Uterine smooth muscle cell (primary cell): ENCODE data around the gene BCL3. TPM values are rescaled to one million over a fixed set of nuclear protein-coding genes. Genes with fewer than 3 reads are reported as not detected.

Experiments
- total RNA-seq: library from RNA; depleted of rRNA; stranded (reverse); fragments of >200 nt; gene quantifications from 2 replicates; pipeline ENCODE4 v1.2.3, GENCODE V29; 2014

BCL3 gene, protein sequence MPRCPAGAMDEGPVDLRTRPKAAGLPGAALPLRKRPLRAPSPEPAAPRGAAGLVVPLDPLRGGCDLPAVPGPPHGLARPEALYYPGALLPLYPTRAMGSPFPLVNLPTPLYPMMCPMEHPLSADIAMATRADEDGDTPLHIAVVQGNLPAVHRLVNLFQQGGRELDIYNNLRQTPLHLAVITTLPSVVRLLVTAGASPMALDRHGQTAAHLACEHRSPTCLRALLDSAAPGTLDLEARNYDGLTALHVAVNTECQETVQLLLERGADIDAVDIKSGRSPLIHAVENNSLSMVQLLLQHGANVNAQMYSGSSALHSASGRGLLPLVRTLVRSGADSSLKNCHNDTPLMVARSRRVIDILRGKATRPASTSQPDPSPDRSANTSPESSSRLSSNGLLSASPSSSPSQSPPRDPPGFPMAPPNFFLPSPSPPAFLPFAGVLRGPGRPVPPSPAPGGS
- total RNA-seq = 3.5 and 4.0 TPM in 2 replicates

GRCh38 chr19:44748426-44749254, at the start of gene BCL3:
TSS of gene BCL3 (plus strand) at chr19:44748708. CDS start at chr19:44748791, 83 bp downstream.

DNA sequence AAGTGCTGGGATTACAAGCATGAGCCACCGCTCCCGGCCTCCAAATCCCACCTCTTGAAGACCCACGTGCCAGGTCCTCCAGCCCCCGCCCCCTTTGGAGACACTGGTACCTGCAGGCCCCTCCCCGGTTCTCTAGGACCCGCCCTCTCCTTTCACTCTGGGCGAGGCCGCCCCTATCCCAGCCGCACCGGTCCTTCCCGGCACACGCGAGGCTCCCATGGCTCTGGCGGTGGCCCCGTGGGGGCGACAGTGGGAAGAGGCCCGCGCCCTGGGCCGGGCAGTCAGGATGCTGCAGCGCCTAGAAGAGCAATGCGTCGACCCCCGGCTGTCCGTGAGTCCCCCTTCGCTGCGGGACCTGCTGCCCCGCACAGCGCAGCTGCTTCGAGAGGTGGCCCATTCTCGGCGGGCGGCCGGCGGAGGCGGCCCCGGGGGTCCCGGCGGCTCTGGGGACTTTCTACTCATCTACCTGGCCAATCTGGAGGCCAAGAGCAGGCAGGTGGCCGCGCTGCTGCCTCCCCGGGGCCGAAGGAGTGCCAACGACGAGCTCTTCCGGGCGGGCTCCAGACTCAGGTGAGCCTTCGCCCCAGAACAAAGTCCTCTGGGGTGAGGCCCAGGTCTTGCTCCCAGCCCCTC, 29.3 kb downstream of the BCL3 start, which contains the start of gene CBLC:
TSS of gene CBLC (plus strand) at position 176 of the 633 bp plus-strand sequence. CDS start at position 218, 42 bp downstream.

DNA sequence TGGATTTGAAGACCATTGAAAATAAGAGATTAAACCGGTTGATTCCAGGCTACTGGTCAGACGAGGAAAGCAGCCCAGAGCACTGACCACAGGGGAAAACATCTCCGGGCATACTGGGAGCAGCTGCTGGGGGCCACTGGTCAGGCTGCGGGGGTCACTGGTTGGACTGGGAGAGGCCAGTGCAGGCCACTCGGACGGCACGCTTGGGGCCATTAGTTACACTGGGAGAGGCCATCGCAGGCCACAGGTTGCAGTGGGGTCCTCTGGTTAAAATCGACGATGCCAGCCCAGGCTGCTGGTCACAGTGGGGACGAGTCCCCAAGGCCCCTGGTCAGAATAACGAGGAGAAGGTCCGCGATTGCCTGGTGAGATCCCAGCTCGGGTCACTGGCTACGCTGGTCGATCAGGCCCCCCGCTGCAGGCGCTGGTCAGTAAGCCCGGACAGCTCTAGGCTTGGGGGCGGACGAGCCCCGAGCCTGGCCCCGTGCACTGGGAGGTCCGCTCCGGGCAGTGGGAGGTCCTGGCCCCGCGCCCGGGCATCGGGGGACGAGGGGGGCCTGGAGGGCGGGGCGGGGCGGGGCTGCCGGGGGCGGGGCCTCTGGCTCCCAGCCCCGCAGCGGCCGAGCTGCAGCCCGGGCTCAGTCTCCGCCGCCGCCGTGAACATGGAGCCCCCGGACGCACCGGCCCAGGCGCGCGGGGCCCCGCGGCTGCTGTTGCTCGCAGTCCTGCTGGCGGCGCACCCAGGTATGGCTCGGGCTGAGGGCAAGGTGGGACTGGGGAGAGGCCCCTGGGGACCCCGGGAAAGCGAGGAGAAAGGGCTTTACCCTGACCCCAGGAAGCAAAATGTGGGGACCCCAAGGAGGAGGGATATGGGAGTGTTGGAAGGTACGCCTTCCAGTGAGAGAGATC, 60.2 kb downstream of the BCL3 start, which contains the start of gene BCAM:
TSS of gene BCAM (plus strand) at position 641 of the 909 bp plus-strand sequence. CDS start at position 663, 22 bp downstream.

Other genes with a start within 250 kb of the BCL3 start
- 7.6 and 12.7 TPM in 2 replicates for gene ZNF180, start 248.2 kb upstream of the BCL3 start, total RNA-seq
- gene CEACAM20, start 219.0 kb upstream of the BCL3 start, total RNA-seq = not detected in 2 replicates
- gene IGSF23, start 135.1 kb upstream of the BCL3 start, total RNA-seq = not detected in 2 replicates
- 80.9 and 118 TPM in 2 replicates for gene PVR, start 104.8 kb upstream of the BCL3 start, total RNA-seq
- 0.33 and 1.7 TPM in 2 replicates for gene CEACAM19, start 77.2 kb upstream of the BCL3 start, total RNA-seq
- not detected in 2 replicates for gene CEACAM16, start 49.6 kb upstream of the BCL3 start, total RNA-seq
- gene CBLC, start 29.2 kb downstream of the BCL3 start, total RNA-seq = not detected in 2 replicates
- gene BCAM, start 60.4 kb downstream of the BCL3 start, total RNA-seq = 6.6 and 14.1 TPM in 2 replicates
- gene NECTIN2, start 97.6 kb downstream of the BCL3 start, total RNA-seq = 68.9 and 75.4 TPM in 2 replicates
- 41.0 and 87.5 TPM in 2 replicates for gene TOMM40, start 142.5 kb downstream of the BCL3 start, total RNA-seq
- 1.4 and 9.6 TPM in 2 replicates for gene APOE, start 157.1 kb downstream of the BCL3 start, total RNA-seq
- gene APOC1, start 165.9 kb downstream of the BCL3 start, total RNA-seq = 1.4 TPM in 1 of 2 replicates, not detected in the other
- not detected in 2 replicates for gene APOC4, start 193.5 kb downstream of the BCL3 start, total RNA-seq
- not detected in 2 replicates for gene APOC2, start 197.3 kb downstream of the BCL3 start, total RNA-seq
- 26.7 and 33.1 TPM in 2 replicates for gene CLPTM1, start 206.7 kb downstream of the BCL3 start, total RNA-seq